Superior temporal gyrus (tissue), 1 donor: ENCODE measurements around the gene DSTYK.

Experiments
- DNase-seq: peaks from one replicate; pipeline ENCODE4 v3.0.0-alpha.2; 2016; ENCODE audit errors: extremely low spot score

Gene DSTYK

GRCh38 chr1:205211169-205211838, at the start of gene DSTYK:
DSTYK (minus strand) TSS chr1:205211702; CDS start chr1:205211535, 167 bp downstream.
- DNase-seq: peak; percentile 98

- no peak for DNase-seq
These were observed 48.5 kb upstream of the DSTYK start for GRCh38 chr1:205259998-205260397.

- DNase-seq: no peak
These were observed 47.9 kb upstream of the DSTYK start for GRCh38 chr1:205259324-205259832.

GRCh38 chr1:205258719-205259118, 47.2 kb upstream of the DSTYK start:
- DNase-seq: peak; percentile 90

GRCh38 chr1:205258261-205258691, 46.8 kb upstream of the DSTYK start:
- DNase-seq: no peak

DNA sequence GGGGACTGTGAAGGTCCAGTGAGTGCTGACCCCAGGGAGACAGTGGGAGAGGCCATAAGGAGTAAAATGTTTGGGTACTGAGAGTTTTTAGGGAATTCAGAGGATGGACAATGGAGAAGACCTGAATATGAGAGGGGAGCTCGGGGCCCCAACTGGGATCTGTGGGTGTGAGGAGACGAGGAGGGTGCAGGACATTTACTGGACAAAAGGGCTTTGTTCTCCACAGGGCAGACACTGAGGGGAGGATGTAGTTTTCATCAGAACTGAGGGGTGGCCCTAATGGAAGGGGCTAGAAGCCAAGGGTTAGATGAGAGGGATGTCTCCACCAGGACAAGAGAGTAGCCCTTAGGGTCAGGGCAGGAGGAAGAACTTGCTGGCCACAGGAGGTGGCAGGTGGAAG, 46.2 kb upstream of the DSTYK start:
- peak; percentile 72 for DNase-seq

GRCh38 chr1:205256951-205257625, 45.6 kb upstream of the DSTYK start:
- no peak for DNase-seq

- peak; percentile 99 for DNase-seq
These were observed 44.7 kb upstream of the DSTYK start for GRCh38 chr1:205255941-205256780.

GRCh38 chr1:205251576-205251975, 40.1 kb upstream of the DSTYK start:
- DNase-seq: peak; percentile 57

DNA sequence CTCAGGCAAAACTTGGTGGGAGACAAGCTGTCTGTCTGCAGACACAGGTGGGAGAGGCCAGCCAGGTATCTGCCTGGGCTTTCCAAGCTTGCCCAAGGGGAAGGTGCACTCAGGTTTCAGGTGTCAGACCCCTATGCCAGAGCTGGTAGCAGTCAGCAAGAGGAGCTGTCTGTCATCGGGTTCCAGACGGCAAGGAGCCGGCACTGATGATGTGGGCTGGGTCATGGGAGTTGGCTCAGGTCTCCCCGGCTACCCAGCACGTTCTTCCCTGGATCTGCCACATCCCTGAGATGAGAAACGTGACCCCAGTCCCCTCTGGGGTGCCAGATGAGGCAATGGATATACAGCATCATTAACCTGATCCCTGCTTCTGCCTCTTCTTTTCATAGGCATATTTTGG, 39.2 kb upstream of the DSTYK start:
- no peak for DNase-seq

- DNase-seq: peak; percentile 55
These were observed 38.1 kb upstream of the DSTYK start for GRCh38 chr1:205249651-205250050.

GRCh38 chr1:205248793-205249601, 37.5 kb upstream of the DSTYK start:
- DNase-seq: peak; percentile 81

DNA sequence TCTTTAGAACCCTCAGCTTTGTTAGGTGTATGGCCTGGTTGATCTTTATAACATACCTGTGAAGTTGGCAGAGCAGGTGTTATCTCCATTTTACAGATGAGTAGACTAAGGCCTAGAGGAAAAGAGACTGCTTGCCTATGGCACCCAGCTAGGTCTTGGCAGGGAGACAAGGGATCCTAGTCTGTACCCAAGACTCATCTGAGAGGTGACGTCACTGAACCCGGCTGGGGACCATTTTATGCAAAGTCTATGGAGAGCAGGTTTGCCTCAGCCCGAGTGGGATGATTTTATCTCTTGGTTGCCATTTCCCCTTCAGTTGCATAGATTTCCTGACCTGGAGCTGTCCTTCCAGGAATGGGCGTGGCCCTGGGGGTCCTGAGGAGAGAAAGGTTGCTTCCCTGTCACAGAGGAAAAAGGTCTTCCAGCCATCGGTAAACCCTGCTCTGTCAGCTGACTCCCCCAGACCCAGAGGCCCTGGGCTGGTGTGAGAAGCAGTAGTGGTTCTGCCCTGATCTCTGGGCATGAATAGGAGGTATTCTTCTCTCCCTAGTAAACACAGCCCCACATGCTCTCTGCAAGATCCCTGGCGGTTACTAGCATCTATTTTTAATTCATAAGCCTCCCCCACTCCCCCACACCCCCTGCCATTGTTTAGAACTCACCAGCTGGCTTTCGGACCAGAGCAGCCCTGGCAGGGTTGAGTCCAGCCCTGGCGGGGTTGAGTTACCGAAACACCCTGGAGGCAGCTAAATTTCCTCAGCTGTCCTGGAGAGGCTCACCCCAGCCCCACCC, 35.8 kb upstream of the DSTYK start:
- DNase-seq: peak; percentile 92

GRCh38 chr1:205246351-205247119, 35.0 kb upstream of the DSTYK start:
- peak; percentile 49 for DNase-seq

DNA sequence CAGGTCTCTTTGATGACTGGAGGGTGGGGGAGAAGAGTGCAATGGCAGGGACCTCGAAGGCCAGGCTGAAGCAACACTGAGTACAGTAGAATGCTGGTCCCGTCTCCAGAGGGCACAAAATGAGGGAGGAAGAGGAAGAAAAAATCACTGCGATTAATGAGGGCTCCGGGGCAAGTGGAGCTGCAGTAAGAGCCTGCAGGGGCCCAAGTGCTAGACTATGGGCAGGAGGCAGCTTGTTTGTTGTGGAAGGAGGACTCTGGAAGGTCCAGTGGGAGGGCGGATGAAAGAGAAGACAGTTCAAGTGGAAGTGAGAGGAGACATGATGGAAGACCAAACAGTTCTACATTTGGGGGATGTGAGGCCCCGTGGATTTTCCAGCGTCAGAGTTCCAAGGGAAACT, 33.6 kb upstream of the DSTYK start:
- no peak for DNase-seq

- peak; percentile 23 for DNase-seq
These were observed 32.9 kb upstream of the DSTYK start for GRCh38 chr1:205244384-205244783.

- DNase-seq: peak; percentile 24
These were observed 32.1 kb upstream of the DSTYK start for GRCh38 chr1:205243350-205244191.

GRCh38 chr1:205241366-205242030, 30.0 kb upstream of the DSTYK start:
- DNase-seq: no peak
